ENCODE measurements around the gene RAB14. TPM values are rescaled to one million over a fixed set of nuclear protein-coding genes. Genes with fewer than 3 reads are reported as not detected.

The RAB14 gene
- total RNA-seq, 3 donors from 2014 or later (not counting 1 experiment from before 2014, with no cell fraction given): 46.2 to 67.6 (median 57.3) TPM

GRCh38 chr9:121230256-121230655 lies 28.6 kb upstream of the RAB14 start:
- H3K27me3 ChIP-seq (ENCODE audit: control insufficient read depth, insufficient read depth, low read length): no peaks in the 10 kb centered on the region
- ATAC-seq (no peak), DNase-seq (no peak)
- H3K9me3 ChIP-seq (ENCODE audit: control insufficient read depth, insufficient read depth, low read length): no peaks in the 10 kb centered on the region
- H3K9me3 Mint-ChIP-seq: no peaks in the 10 kb centered on the region
- no peak overlapping the region for H3K4me3 ChIP-seq (ENCODE audit: low read length)
- peaks cover 5% of the 10 kb centered on the region for H3K4me1 ChIP-seq (ENCODE audit: control insufficient read depth, insufficient read depth, low read length)
- no peak overlapping the region for H3K27ac Mint-ChIP-seq
- no peak overlapping the region for H3K27ac ChIP-seq (ENCODE audit: low read length)
- H3K36me3 ChIP-seq (ENCODE audit: control insufficient read depth, insufficient read depth, low read length): no peaks in the 10 kb centered on the region
- peaks cover 8% of the 10 kb centered on the region for H3K36me3 Mint-ChIP-seq
- H3K4me3 Mint-ChIP-seq: no peak overlapping the region
- H3K27me3 Mint-ChIP-seq (ENCODE audit: low read depth in 2 of 2): no peaks in the 10 kb centered on the region
- H3K4me1 Mint-ChIP-seq: peaks cover 5% of the 10 kb centered on the region in 2 donors
- intact Hi-C loops (cut with micrococcal nuclease): no loop called here
- TF ChIP-seq, protein P1, sequence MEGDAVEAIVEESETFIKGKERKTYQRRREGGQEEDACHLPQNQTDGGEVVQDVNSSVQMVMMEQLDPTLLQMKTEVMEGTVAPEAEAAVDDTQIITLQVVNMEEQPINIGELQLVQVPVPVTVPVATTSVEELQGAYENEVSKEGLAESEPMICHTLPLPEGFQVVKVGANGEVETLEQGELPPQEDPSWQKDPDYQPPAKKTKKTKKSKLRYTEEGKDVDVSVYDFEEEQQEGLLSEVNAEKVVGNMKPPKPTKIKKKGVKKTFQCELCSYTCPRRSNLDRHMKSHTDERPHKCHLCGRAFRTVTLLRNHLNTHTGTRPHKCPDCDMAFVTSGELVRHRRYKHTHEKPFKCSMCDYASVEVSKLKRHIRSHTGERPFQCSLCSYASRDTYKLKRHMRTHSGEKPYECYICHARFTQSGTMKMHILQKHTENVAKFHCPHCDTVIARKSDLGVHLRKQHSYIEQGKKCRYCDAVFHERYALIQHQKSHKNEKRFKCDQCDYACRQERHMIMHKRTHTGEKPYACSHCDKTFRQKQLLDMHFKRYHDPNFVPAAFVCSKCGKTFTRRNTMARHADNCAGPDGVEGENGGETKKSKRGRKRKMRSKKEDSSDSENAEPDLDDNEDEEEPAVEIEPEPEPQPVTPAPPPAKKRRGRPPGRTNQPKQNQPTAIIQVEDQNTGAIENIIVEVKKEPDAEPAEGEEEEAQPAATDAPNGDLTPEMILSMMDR (IDR thresholded peaks at IDR 0.05): no peak
- 89% methylated on average over 4 of the region's 5 CpGs for WGBS (ENCODE audit: insufficient coverage)

GRCh38 chr9:121227862-121228261 lies 26.2 kb upstream of the RAB14 start:
- no peaks in the 10 kb centered on the region for H3K36me3 ChIP-seq (ENCODE audit: control insufficient read depth, insufficient read depth, low read length)
- no peak overlapping the region for H3K27ac ChIP-seq (ENCODE audit: low read length)
- no peak for DNase-seq
- H3K27me3 Mint-ChIP-seq (ENCODE audit: low read depth in 2 of 2): no peaks in the 10 kb centered on the region
- no peaks in the 10 kb centered on the region for H3K9me3 ChIP-seq (ENCODE audit: control insufficient read depth, insufficient read depth, low read length)
- H3K4me3 ChIP-seq (ENCODE audit: low read length): no peak overlapping the region
- H3K4me3 Mint-ChIP-seq: no peak overlapping the region
- H3K4me1 ChIP-seq (ENCODE audit: control insufficient read depth, insufficient read depth, low read length): peaks cover 5% of the 10 kb centered on the region
- H3K4me1 Mint-ChIP-seq: peaks cover 5% of the 10 kb centered on the region in 2 donors
- ATAC-seq: no peak
- intact Hi-C loops (cut with micrococcal nuclease): no loop called here
- peaks cover 8% of the 10 kb centered on the region for H3K36me3 Mint-ChIP-seq
- TF ChIP-seq, protein P1 (IDR thresholded peaks at IDR 0.05): no peak
- H3K27ac Mint-ChIP-seq: no peak overlapping the region
- no peaks in the 10 kb centered on the region for H3K27me3 ChIP-seq (ENCODE audit: control insufficient read depth, insufficient read depth, low read length)
- WGBS (ENCODE audit: insufficient coverage): 67% methylated on average over 4 of the region's 4 CpGs
- H3K9me3 Mint-ChIP-seq: no peaks in the 10 kb centered on the region

DNA sequence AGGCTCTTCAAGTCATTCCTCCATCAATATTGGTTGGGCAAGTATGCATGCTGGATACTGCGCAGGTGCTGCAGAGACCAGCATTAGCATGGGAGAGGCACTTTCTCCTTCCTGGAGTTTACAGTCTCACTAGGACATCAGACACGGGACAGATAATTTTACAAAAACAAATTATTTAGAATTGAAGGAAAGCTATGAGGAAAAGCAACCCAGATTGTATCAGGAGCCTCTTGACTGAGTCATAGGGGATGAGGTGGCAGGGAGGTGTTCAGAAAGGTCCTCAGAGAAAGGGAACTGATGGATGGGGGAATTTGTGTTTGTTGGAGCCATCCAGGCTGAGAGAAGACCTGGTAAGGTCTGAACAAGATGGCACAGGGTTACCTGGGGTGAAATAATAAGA lies 24.5 kb upstream of the RAB14 start:
- Mint-ChIP-seq H3K36me3 (peaks cover 2% of the 10 kb centered on the region), H3K9me3 (no peaks in the 10 kb centered on the region), H3K4me3 (no peak overlapping the region), H3K27ac (no peak overlapping the region), H3K4me1 (peaks cover 9 to 11% of the 10 kb centered on the region in 2 donors), H3K27me3 (ENCODE audit: low read depth in 2 of 2) (no peaks in the 10 kb centered on the region)
- Histone ChIP-seq H3K4me3 (ENCODE audit: low read length) (no peak overlapping the region), H3K36me3 (ENCODE audit: control insufficient read depth, insufficient read depth, low read length) (no peaks in the 10 kb centered on the region), H3K4me1 (ENCODE audit: control insufficient read depth, insufficient read depth, low read length) (peaks cover 5% of the 10 kb centered on the region), H3K27me3 (ENCODE audit: control insufficient read depth, insufficient read depth, low read length) (no peaks in the 10 kb centered on the region), H3K27ac (ENCODE audit: low read length) (no peak overlapping the region), H3K9me3 (ENCODE audit: control insufficient read depth, insufficient read depth, low read length) (no peaks in the 10 kb centered on the region)
- TF ChIP-seq, protein P1 (IDR thresholded peaks at IDR 0.05): no peak
- 100% methylated on average over 1 of the region's 2 CpGs for WGBS (ENCODE audit: insufficient coverage)
- DNase-seq (no peak), ATAC-seq (no peak)
- intact Hi-C loops (cut with micrococcal nuclease): no loop called here

DNA sequence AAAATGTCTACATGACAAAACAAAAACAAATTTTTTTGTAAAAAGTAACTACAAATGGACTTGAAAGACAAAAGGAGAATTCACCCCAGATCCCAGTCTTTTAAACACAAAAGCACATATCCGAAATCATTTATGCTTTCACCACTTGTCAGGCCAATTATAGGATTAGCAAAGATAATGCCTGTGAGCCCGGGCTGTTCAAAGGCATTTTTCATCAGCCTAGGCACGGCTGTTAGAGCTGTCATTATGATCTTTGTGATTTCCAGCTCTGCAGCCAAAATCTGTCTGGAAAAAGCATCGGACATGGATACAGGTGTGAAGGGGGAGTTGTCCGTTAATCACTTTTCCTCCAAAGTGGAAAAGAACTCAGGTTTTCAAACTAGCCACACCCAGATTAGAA lies 23.6 kb upstream of the RAB14 start:
- no peaks in the 10 kb centered on the region for H3K9me3 Mint-ChIP-seq
- intact Hi-C loops (cut with micrococcal nuclease): no loop called here
- Histone ChIP-seq H3K4me1 (ENCODE audit: control insufficient read depth, insufficient read depth, low read length) (peaks cover 5% of the 10 kb centered on the region), H3K36me3 (ENCODE audit: control insufficient read depth, insufficient read depth, low read length) (no peaks in the 10 kb centered on the region), H3K9me3 (ENCODE audit: control insufficient read depth, insufficient read depth, low read length) (no peaks in the 10 kb centered on the region), H3K27ac (ENCODE audit: low read length) (no peak overlapping the region), H3K4me3 (ENCODE audit: low read length) (no peak overlapping the region), H3K27me3 (ENCODE audit: control insufficient read depth, insufficient read depth, low read length) (no peaks in the 10 kb centered on the region)
- DNase-seq: no peak
- no peaks in the 10 kb centered on the region for H3K36me3 Mint-ChIP-seq
- TF ChIP-seq, protein P1 (IDR thresholded peaks at IDR 0.05): no peak
- peaks cover 9 to 11% of the 10 kb centered on the region in 2 donors for H3K4me1 Mint-ChIP-seq
- no peak overlapping the region for H3K27ac Mint-ChIP-seq
- ATAC-seq: no peak
- no peaks in the 10 kb centered on the region for H3K27me3 Mint-ChIP-seq (ENCODE audit: low read depth in 2 of 2)
- no peak overlapping the region for H3K4me3 Mint-ChIP-seq
- WGBS (ENCODE audit: insufficient coverage): 98% methylated on average over 5 of the region's 5 CpGs
